HG02571 (cell line): ENCODE data around the gene MYL10.

Source experiments
- ATAC-seq: cut with Tn5 transposase; IDR thresholded peaks from one replicate; pipeline ENCODE4 v1.9.1; 2021; ENCODE audit warnings: mild to moderate bottlenecking, moderate library complexity; ENCODE audit not compliant: unreplicated experiment

Gene MYL10

DNA sequence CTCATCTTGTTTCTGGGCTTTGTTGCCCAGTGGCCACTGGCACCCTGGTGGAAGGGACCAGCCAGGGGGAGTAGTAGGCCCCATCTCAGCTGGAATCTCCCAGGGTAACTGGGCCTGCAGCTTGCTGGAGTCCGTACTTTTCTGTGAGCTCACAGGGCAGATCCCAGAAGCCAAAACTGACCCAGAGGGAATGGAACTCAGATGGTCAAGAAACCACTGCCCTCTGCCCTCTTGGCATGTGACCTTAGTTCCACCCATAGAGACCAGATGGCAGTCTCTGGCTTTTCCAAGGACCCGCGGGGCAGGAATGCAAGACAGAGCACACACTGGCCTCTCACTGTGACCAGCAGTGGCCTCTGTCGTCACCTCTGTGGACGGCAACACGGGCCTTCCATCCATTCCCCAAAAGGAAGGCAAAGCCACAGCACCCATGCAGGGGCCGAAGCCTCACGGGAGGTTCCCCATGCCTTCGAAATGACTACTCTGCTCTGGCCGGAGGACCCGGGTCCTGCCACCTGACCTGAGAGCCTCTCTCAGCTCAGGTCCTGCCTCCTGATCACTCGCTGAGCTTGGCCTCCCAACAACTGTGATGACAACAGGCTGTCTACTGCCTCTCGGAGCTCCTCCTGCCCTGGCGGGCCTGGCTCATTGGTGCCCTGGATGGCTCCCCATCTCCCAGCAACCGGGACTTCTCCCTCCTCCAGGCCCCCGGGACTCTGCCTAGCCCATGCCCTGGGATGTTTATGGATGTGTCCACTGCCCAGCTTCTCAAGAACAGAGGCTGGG lies 29.9 kb downstream of the MYL10 start:
- ATAC-seq = no peak

DNA sequence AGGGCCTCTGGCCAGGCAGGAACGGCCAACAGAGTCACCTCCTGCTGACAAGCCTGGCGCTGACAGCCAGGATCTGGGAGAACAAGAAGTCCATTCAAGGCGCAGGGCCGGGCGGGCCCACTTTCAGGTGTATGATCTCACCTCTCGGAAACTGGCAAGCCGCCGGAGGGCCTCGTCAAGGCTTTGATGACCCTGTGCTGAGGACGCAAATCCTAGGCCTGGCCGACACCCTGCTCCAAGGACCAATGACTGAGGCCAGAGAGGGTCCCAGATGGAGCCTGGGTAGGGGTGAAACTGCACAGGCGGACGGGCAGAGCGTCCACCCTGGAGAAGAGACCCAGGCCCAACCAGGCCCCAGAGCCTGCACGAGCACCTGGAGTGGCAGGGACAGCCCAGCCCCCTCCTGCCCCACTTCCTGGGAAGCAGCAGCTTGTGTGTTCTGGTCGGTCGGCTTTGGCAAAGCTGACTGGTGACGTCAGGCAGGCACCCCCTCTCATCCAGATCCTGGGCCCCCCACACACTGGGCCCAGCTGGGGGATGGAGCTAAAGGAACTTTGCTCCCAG lies 30.6 kb downstream of the MYL10 start:
- ATAC-seq = no peak

DNA sequence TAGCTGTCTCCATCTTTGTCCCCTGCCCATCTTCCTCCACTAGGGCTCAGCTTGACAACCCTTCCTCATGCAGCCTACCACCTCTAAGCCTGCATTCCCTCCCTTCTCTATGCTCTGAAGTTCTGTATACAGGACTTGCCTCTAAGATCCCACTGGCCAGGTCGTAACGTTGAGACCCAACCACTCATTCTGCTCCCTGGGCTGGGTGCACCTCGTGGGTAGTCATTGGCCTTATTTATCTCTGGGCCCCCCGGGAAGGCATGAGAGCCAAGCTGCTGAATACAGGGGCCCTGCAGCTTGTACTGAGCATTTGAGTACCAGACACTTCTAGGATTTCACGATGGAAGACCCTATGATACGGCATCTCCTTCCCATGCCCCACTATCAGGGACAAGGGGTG lies 31.2 kb downstream of the MYL10 start:
- no peak for ATAC-seq

DNA sequence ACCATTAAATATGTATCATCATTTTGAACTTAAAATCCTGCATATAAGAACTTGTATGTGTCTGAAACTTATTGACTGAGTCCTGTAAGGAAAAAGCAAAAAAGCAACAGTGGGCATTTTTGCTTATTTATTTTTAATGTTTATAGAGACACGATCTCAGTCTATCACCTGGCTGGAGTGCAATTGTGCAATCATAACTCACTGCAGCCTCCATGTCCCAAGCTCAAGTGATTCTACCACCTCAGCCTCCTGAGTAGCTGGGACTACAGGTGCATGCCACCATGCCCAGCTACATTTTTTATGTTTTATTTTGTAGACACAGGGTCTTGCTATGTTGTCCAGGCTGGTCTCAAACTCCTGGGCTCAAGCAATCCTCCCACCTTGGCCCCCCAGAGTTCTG lies 32.2 kb downstream of the MYL10 start:
- ATAC-seq = no peak

DNA sequence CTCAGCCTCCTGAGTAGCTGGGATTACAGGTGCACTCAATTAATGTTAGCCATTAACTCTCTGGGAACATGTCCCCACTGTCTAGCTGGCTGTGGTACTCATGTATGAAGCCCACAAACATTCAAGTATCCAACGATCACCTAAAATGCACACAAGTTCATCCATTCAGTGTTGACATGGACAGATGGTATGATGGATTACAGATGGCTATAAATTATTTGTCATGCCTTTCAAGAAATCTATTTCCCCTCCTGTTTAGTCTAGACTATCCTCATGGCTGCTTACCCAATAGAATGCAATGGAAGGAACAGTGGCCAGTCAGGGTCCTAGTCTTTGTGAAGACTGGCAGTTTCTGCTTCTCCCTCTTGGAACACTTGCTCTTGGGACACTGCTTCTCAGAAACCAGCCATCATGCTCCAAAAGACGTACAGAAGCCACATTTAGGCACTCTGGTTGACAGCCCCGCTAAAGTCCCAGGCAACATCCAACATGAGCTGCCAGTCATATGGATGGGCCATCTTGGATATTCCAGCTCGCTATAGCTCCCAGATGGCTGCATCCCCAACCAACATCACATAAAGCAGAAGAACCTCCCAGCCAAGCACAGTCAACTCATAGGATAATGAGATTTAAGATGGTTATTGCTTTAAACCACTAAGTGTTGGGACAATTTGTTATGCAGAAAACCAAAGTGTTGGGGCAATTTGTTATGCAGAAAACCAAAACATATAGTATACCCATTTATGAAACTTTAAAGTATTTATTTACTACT lies 33.1 kb downstream of the MYL10 start:
- ATAC-seq = no peak

DNA sequence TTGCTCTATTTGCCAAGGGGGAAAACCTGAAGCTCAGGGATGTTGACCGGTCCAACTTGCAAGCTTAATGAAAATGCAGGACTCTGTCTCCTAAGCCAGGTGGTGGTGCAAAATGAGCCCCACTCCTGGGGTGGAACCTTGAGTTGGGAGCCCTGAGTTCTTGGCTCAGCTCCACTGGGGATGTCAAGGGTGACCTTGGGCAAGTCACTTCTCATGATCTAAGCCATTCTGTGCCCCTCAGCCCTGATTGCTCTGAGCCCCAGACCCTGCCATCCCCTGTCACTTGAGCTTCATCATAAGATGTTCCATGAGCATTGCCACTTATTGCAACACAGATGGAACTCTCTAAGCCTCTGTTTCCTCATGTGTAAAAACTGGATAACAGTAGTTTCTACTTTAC lies 33.9 kb downstream of the MYL10 start:
- no peak for ATAC-seq

DNA sequence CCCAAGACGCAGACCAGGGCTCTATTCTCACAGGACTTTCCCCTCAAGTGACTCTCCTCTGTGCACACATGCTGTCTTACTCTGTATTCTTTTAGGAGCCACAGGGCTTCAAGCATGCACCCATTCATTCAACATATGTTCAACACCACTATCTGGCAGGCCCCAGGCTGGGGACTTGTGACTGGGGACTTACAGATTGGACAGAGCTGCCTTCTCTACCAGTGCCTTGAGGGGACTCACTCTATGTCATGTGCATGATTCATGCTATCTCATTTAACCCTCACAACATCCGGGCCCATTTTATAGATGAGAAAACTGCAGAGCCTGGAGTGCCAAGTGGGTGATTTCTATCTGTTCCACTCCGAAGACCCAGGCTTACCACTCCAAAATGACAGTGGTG lies 34.3 kb downstream of the MYL10 start:
- ATAC-seq = no peak

DNA sequence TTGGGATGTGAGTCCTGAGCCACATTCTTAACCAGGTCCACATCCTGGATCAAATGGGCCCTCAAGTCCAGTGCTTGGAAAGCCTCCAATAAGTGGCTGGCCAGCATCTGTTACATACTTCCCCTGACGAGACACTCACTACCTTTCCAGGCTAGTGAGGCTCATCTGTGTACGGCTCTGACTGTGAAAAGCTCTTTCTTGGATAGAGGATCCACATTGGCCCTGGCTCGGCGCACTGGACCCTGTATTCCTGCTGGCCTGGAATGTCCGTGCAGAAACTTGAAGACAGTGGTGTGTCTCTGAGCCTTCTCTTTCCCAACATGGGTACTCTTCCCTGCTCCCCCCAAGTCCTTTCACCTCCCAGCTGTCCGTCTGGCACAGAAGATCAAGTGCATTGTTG lies 35.5 kb downstream of the MYL10 start:
- no peak for ATAC-seq

DNA sequence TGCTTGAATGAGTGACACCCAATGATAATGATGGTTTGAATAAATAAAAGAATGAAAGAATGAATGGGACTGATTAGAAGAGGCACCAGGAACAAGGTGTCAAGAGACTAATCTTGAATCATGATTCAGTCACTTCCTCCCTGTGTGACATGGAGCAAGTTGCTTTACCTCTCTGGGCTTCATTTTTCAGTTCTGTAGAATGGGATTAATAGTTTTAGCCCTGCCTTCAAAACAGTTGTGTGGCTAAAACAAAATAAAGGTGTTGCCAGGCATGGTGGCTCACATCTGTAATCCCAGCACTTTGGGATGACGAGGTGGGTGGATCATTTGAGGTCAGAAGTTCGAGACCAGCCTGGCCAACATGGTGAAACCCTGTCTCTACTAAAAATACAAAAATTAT lies 37.6 kb downstream of the MYL10 start:
- no peak for ATAC-seq

DNA sequence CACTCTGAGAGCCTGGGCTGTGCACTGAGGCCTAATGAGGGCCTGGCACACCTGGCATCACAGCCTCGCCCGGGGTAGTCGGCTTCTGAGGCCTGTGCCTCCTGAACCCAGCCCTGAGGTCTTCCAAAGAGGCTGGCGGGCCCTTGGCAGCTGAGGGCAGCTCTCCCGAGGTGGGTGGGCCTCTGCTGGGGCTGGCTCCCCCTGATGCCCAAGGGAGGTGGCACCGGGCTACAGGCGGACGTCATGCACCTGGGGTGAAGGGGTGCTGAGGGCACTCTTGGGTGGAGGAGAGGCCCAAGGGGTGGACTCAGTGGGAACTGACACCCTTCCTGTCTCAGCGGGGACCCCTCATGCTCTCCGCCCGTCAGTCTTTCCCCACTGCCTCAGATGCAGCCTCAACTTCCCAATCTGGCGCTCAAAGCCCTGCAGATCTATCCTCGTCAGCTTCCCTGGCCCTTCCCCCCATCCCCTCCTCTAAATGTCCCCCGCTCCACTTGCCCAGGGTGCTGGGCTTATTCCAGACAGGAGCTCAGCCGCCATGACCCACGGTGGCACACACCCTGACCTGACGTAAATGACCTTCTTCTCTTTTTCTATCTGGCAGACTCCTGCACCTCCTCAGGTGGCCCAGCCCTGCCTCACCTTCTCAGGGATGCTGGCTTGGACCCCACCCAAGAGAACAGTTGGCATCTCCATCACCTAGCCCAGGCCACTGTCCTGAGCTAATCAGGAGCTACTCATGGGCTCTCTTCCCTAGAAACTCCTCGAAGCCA lies 38.2 kb downstream of the MYL10 start:
- no peak for ATAC-seq

DNA sequence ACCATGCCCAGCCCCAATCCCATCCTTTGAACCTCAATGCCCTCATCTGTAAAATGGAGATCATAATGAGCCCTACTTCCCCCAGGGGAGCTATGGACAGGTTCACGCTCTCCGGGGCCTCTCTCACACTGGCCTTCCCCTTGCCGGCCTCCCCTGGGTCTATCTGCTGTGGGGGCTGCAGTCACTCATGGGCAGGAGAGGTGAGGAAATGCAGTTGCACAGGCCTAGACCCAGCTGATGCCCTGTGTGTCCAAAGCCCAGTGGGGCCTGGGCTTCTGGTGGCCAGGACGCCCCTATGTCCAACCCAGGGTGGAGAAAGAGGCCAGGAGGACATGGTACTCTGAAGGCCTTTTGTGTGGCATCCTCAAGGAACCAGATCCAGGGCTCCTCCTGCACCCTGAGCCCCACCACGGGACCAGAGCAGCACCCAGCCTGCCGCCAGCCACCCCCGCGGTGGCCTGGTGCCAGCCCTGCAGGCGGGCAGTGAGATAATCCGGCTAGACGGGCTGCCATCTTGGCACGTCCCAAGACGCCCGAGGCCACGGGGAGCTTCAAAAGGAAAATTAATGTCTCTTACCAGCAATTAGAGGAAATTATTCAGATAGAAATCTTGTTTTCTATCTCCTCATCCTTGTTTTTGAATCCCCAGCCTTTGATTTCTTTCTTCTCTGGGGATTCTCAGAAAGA lies 39.0 kb downstream of the MYL10 start:
- ATAC-seq = no peak

DNA sequence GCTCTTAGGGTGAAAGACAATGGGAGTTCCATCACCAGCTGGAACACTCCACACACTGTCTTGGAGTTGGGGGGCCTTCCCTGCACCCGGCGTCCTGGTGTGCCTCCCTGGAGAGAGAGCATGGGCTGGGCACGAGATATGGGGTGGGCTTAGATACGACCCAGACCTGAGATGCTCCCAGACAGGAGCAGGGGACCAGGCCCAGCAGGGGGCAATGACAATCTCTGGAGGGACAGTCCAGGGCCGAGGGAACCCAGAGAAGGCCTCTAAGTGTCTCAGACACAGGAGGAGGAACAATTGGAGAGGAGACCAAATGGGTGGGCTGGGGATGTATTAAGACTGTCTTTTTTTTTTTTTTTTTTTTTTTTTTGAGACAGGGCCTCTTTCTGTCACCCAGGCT lies 40.0 kb downstream of the MYL10 start:
- no peak for ATAC-seq

DNA sequence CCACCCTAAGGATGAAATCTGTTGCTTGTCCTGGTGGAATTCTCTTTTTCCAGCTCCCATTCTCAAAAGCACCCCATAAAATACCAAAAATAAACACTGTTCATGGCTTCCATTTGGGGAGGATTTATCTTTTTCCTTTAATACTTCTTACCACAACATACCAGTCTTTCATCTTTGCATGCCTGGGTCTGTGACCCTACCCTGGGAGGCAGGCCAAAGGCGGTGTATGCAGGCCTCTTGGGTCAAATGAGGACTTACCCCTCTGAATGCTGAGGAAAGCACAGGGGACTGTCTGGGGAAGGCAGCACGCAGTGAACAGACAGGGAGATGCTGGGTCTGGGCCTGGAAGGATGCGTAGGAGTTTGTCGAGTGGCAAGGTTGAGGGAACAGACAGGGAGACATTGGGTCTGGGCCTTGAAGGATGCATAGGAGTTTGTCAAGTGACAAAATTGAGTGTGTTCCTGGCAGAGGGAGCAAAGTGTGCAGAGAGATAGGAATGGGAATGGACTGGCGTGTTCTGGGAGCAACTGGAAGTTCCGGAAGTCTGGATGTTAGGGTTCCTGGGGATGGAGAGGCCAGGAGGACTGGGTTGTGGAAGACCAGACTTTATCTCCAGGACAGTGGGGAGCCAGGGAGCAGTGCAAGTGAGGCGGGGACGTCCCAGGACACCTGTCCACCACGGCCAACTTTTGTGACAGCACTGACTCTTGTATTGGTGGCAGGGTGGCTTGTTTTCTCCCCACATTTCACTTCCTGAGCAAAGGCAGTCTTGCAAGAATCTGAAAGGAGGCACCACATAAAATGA lies 40.8 kb downstream of the MYL10 start:
- no peak for ATAC-seq

DNA sequence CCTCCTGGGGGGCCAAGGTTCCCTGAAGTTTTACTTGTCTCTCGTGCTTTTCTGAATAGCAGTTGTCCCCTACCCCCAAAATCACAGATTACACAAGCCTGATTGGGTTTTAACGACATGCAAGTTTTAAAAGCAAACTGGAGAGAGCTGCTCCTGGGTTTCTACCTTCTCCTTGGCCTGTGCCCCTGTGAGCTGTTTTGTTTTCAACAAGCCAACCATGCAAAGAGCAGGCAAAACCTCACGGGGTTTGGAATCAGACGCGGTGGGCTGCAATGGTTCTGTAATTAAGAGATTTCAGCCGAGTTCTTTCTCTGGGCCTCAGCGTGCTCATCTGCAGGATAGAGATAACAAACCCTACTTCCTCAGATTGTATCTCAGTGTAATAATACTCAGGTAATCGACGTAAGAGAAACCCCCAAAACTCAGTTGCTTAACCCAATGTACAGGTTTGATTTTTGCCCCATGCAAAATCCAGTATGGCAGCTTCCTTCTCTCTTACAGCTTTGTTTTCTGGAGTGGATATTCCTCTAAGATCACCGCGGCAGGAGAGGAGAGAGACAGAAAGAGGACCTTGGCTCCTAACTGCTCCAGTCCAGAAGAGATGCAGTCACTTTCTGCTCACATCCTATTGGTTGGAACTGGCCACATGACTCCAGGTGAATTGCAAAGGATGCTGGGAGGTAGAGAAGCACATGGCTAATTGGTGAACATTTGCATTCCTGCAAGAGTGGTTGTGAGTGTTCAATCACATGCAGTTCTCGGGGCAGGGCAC lies 42.0 kb downstream of the MYL10 start:
- no peak for ATAC-seq

DNA sequence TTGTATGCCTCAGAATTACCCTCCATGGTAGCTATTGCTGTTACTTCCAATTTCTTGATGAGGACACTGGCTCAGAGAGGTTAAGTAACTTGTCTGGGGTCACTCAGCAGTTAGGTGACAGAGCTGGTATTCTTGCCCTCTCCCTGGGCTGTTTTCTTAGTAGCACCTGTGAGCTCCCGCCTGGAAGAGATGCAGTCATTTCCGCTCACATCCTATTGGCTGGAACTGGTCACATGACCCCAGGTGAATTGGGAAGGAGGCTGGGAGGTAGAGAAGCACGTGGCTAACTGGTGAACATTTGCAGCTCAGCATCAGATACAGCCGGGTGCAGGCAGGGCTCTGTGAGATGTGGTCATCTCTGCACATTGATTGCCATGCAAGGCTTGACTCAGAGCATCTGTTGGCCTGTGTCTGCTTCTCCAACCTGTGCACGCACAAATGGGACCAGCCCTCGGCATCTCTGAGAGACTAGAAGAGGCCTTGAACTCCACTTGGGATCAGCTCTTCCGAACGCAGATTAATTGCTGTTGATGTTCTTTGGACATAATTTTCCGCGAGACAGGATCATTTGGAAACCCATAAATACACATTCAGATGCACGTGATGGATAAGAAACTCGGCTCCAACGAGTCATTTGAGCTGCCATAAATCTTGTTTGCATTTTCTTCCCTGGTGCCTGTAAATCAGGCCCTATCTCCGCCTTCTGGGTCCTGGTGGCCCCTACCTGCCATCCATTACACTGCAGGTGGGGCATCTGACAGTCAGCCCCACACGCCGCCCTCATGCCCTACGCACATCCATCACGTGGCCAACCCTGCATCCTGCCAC lies 42.8 kb downstream of the MYL10 start:
- ATAC-seq = no peak

DNA sequence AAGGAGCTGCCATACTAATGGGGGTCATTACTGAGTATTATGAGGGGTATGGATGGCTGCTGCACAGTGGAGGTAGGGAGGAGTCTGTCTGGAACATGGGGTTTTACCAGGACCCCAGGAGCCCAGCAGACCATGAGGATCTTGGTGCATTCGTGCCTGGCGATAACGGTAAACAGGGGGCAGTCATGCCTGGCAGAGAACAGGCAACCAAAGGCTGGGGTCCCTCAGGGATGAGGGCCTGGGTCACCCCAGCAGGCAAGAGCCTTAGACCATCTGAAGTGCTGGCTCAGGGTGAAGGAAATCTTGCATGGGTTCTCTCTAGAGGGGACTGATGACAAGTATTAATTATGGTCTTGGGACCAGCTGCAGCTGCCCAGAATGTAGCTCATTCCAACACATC lies 46.1 kb downstream of the MYL10 start:
- no peak for ATAC-seq

DNA sequence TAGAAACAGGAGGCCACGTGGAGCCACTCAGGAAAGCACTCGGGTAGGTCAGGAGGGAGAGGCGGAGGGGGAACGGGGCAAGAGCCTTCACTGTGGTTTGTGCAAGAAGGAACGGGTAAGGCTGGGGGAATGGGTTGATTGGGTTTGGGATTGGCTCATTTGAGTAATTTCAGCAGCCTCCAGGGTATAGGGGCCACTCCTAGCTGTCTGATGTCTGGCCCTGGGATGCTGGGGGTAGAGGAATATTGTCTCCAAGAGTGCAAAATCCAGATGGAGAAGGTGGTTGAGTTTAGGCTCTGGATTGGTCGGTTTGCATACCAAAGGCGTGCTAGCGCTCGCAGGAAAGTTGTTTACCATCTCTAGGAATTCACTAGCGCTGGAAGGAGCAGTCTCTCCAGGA lies 47.2 kb downstream of the MYL10 start:
- no peak for ATAC-seq

DNA sequence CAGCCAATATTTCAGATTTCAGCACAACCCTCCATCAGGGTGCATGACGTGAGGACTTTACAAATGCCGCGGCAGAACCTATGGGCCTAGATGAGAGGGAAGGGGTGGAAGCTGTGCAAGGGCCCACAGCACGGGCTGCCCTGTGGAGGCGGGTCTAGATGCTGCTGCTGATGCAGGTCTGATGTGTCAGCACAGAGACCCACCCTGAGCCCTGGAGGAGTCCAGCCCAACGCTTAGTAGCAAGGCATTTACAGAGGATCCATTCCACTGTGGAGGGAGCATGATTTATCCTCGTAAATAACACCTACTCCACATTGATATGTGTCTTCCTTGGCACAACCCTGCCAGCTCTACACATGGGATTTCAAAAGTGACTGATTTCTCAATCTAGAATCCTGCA lies 48.5 kb downstream of the MYL10 start:
- no peak for ATAC-seq
